ENCODE data around the gene GSTCD.
"Not testable (repeated sequence)": the region's sequence is repeated elsewhere in the genome, so short reads cannot be mapped to it uniquely, and the experiment has no call there.

GSTCD gene

GRCh38 chr4:105708181-105709080 is at the start of gene GSTCD, which contains the start of gene INTS12:
TSS of gene GSTCD (plus strand) at chr4:105708784. CDS start at chr4:105717614, 8,830 bp downstream.
TSS of gene INTS12 (minus strand) at chr4:105708689. CDS start at chr4:105700005, 8,684 bp downstream.
- DNase-seq: peak; percentile 83

GRCh38 chr4:105659190-105659589 is 49.4 kb upstream of the GSTCD start:
- DNase-seq: no peak

GRCh38 chr4:105661028-105661427 is 47.6 kb upstream of the GSTCD start:
- DNase-seq: no peak

- no peak for DNase-seq
These were observed 45.5 kb upstream of the GSTCD start for GRCh38 chr4:105662935-105663675.

GRCh38 chr4:105666693-105667092 is 41.9 kb upstream of the GSTCD start:
- DNase-seq: no peak

- DNase-seq: no peak
These were observed 37.9 kb upstream of the GSTCD start for GRCh38 chr4:105670684-105671083.

DNA sequence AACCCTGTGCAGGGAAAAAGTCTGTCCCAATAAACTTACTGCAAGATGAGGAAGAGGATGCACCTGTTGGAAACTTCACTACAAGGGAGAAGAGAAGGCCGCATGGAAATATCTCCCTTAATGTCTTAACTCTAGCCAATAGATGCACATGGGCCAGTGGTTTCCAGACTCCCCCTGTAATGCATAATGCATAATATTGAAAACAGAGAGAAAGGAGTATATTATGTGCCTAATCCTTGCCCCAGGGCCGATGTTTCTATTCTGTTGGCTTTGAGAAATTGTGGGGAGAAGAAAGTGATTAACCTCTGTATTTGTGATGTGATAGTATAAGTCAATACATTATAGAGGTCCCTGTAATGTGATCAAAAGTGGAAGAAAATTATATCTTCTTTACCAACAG is 37.3 kb upstream of the GSTCD start:
- DNase-seq: no peak

DNA sequence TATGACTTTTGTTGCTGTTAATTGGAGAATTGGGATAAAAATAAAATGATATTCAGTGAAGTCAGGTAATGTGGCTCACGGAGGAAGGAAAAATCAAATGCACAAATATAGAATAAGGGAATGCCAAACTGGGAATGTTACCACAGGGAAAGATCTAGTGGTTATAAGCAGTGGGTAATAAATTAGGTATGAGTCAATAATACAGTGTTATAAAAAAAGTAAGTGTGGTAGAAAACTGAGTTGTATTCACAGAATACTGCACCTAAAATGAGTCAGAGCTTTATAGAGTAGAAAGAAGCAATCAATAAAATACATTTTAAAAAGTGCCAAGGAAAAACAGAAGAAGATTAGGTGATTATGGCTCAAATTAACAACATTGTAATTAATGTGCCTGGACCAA is 34.6 kb upstream of the GSTCD start:
- DNase-seq: no peak

GRCh38 chr4:105677709-105678108 is 30.9 kb upstream of the GSTCD start:
- DNase-seq: no peak

GRCh38 chr4:105679186-105679585 is 29.4 kb upstream of the GSTCD start:
- no peak for DNase-seq

GRCh38 chr4:105683038-105683437 is 25.5 kb upstream of the GSTCD start:
- DNase-seq: no peak

- no peak for DNase-seq
These were observed 22.0 kb upstream of the GSTCD start for GRCh38 chr4:105686571-105686970.

DNA sequence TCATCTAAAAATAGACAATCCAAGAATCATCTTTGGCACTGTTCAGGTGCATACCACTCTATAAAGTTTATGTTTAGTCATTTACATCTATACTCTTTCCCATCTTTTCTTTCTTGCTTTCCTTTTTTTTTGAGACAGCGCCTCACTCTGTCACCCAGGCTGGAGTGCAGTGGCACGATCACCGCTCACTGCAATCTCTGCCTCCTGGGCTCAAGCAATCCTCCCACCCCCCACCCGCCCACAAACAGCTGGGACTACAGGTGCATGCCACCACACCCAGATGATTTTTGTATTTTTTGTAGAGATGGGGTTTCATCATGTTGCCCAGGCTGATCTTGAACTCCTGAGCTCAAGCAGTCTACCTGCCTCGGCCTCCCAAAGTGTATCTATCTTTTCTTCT is 13.8 kb upstream of the GSTCD start:
- DNase-seq: not testable (repeated sequence)

DNA sequence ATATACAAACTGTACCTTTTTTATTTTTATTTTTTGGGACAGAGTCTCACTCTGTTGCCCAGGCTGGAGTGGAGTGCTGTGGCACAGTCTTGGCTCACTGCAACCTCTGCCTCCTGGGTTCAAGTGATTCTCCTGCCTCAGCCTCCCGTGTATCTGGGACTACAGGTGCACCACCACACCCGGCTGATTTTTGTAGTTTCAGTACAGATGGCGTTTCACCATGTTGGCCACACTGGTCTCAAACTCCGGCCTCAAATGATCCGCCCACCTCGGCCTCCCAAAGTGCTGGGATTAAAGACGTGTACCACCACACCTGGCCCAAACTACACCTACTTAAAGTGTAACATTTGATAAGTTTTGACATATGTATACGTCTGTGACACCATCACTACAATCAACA is 12.8 kb upstream of the GSTCD start:
- not testable (repeated sequence) for DNase-seq

- DNase-seq: no peak
These were observed 10.0 kb upstream of the GSTCD start for GRCh38 chr4:105698607-105699006.

- DNase-seq: no peak
These were observed 803 bp upstream of the GSTCD start for GRCh38 chr4:105707782-105708180.

- DNase-seq: no peak
These were observed 482 bp downstream of the GSTCD start for GRCh38 chr4:105709081-105709450.

DNA sequence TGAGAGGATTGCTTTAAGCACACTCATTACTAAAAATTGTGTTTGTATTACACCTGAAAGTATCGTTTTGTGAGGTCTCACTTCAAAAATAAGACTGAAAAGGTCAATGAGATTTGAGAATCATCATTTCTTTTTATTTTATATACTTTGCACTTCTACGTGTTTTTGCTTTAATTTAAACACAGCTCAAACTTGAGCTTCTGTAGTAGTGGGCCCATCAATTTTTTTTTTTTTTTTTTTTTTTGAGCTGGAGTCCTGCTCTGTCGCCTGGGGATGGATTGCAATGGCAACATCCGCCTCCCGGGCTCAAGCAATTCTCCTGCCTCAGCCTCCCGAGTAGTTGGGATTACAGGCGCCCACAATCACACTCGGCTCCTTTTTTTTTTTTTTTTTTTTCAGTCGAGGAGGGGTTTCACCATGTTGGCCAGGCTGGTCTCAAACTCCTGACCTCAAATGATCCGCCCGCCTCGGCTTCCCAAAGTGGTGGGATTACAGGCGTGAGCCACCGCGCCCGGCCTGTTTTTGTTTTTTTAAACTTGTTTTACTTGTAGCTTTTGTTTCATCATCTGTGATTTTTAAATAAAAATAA is 1.5 kb downstream of the GSTCD start:
- no peak for DNase-seq

GRCh38 chr4:105710678-105711077 is 2.1 kb downstream of the GSTCD start:
- no peak for DNase-seq

DNA sequence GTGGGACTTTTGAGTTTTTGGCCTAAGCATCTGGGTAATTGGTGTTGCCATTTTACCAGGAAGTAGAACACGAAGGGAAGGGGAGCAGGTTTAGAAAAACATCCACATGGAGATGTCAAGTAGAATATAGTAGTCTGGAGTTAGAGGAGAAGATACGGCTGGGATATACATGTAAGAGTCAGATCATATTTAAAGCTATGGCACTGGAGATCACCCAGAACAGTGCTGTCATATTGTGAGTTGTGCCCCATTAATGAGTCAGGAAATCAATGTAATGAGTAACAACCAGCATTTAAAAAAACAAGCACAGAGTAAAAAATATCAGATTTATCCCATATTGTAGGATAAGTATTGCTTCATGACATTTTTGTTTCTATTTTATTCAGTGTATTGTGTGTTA is 4.2 kb downstream of the GSTCD start:
- DNase-seq: no peak

DNA sequence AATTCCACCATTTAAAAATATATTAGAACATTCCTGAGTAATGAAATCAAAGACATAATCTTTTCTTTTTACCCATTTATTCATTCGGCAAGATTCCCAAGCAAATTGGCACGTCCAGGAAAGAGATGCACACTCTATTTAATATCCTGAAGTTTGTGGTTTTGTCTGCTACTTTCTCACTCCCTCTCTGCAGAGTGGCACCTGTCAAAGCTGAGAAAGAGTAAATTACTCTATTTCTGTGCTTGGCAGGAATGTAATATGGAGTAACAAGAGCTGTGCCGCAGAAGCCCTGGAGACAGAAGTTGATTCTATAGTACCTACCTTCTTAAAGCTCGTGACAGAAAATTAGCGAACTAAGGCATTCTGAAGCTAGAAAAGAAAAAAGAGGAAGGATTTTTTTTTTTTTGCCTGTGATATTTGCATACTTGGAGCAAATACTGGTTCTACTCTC is 5.5 kb downstream of the GSTCD start:
- DNase-seq: no peak

DNA sequence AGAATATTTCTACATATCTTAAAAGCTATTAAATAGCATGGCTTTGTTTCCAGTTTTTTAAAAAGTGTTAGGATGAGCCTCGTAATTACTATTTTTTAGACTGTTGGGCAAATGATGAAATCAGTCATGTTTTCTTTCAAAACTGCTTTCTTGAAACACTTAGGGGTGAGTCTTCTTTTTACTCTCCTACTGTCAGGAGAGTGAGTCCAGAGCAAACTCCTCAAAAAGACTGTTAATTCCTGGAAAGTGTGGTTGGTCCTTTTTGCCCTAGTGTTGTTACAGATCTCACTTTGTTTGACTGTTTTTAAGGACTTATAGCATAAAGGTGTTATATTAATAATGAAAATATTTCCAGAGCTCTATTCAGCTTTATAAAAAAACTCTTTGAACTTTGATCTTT is 6.3 kb downstream of the GSTCD start:
- no peak for DNase-seq

DNA sequence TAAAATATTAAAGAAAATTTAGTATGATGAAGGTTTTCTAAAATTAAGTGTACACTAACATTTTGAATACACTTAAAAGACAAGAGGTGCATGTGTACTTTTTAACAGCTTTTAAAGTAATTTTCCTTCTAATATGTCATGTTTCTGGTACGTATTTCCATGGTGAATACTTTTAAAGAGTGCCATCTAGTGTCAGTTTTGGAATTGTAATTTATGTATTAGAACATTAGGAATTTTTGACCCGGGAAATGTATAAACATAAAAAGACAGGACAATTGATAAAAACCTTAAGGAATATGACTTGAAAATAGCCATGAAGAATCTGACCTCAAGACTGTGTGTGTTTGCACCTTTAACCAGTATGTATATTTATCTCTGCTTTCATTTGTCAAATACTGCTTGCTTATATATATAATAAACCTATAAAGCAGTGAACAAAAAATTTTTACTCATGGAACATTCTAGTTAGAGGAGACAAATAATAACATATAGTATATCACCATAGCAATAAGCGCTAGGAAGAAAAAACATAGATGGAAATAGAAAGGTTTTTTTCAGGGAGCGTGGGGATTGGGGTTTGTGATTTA is 7.2 kb downstream of the GSTCD start:
- DNase-seq: no peak

All from stimulated activated CD4-positive, alpha-beta T cell treated with anti-CD3 and anti-CD28 coated beads, Interleukin-12 subunit alpha, Interleukin-12 subunit beta, amount 100 ng/mL, for 4 hours (primary cell).